ENCODE data around the gene SPOP.
A peak's percentile ranks its signal among the peaks of the same experiment; 100 is the strongest.

The SPOP gene

GRCh38 chr17:49616086-49616485 is 61.8 kb downstream of the SPOP start:
- DNase-seq (ENCODE audit: low read depth, low spot score), result no peak

- DNase-seq (ENCODE audit: low read depth, low spot score), result no peak
Measured at GRCh38 chr17:49613182-49613800, 64.6 kb downstream of the SPOP start.

- DNase-seq (ENCODE audit: low read depth, low spot score), result no peak
Measured at GRCh38 chr17:49612726-49613125, 65.2 kb downstream of the SPOP start.

GRCh38 chr17:49610883-49611584 is 66.9 kb downstream of the SPOP start:
- no peak for DNase-seq (ENCODE audit: low read depth, low spot score)

GRCh38 chr17:49604314-49604869 is 73.5 kb downstream of the SPOP start:
- peak; percentile 9 for DNase-seq (ENCODE audit: low read depth, low spot score)

- no peak for DNase-seq (ENCODE audit: low read depth, low spot score)
Measured at GRCh38 chr17:49603720-49604119, 74.2 kb downstream of the SPOP start.

- no peak for DNase-seq (ENCODE audit: low read depth, low spot score)
Measured at GRCh38 chr17:49603238-49603637, 74.7 kb downstream of the SPOP start.

- no peak for DNase-seq (ENCODE audit: low read depth, low spot score)
Measured at GRCh38 chr17:49602783-49603182, 75.1 kb downstream of the SPOP start.

- no peak for DNase-seq (ENCODE audit: low read depth, low spot score)
Measured at GRCh38 chr17:49600949-49601348, 76.9 kb downstream of the SPOP start.

- DNase-seq (ENCODE audit: low read depth, low spot score), result no peak
Measured at GRCh38 chr17:49598918-49599317, 79.0 kb downstream of the SPOP start.

- DNase-seq (ENCODE audit: low read depth, low spot score), result no peak
Measured at GRCh38 chr17:49597928-49598655, 79.8 kb downstream of the SPOP start.

- no peak for DNase-seq (ENCODE audit: low read depth, low spot score)
Measured at GRCh38 chr17:49597436-49597835, 80.5 kb downstream of the SPOP start.

- no peak for DNase-seq (ENCODE audit: low read depth, low spot score)
Measured at GRCh38 chr17:49596613-49597244, 81.2 kb downstream of the SPOP start.

GRCh38 chr17:49595980-49596379 is 81.9 kb downstream of the SPOP start:
- no peak for DNase-seq (ENCODE audit: low read depth, low spot score)

- DNase-seq (ENCODE audit: low read depth, low spot score), result no peak
Measured at GRCh38 chr17:49595328-49595727, 82.6 kb downstream of the SPOP start.

- no peak for DNase-seq (ENCODE audit: low read depth, low spot score)
Measured at GRCh38 chr17:49592263-49592662, 85.6 kb downstream of the SPOP start.

GRCh38 chr17:49590874-49591273 is 87.0 kb downstream of the SPOP start:
- DNase-seq (ENCODE audit: low read depth, low spot score), result no peak

GRCh38 chr17:49589577-49589927 is 88.3 kb downstream of the SPOP start:
- DNase-seq (ENCODE audit: low read depth, low spot score), result no peak

- DNase-seq (ENCODE audit: low read depth, low spot score), result no peak
Measured at GRCh38 chr17:49588726-49589576, 88.9 kb downstream of the SPOP start.

- no peak for DNase-seq (ENCODE audit: low read depth, low spot score)
Measured at GRCh38 chr17:49588312-49588711, 89.6 kb downstream of the SPOP start.

GRCh38 chr17:49587366-49588073 is 90.4 kb downstream of the SPOP start:
- no peak for DNase-seq (ENCODE audit: low read depth, low spot score)

Measured in ELF-1 (cell line).